ENCODE results near the gene PTPRS.

DNA sequence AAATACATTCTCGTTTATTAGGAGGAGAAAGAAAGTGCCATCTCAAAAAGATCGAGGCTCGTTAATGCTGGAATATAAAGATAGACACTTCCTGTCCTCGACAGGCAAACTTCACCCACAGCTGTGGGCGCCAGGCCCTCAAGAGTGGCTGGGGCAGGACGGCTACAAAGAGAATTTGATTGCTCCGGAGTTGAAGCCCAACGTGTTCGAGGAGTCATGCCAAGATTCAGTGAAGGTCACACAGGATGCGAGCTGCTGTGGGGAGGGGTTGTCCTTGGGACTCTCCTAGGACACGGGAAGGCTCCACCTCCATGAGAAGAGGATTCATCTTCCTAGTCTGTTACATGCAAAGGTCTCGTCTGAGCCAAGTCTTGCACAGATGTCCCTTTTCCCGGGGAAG, 16.3 kb upstream of the PTPRS start:
- TF ChIP-seq POLR2AphosphoS5 (IDR thresholded peaks at IDR 0.05), result no peak
- TF ChIP-seq, protein P1, sequence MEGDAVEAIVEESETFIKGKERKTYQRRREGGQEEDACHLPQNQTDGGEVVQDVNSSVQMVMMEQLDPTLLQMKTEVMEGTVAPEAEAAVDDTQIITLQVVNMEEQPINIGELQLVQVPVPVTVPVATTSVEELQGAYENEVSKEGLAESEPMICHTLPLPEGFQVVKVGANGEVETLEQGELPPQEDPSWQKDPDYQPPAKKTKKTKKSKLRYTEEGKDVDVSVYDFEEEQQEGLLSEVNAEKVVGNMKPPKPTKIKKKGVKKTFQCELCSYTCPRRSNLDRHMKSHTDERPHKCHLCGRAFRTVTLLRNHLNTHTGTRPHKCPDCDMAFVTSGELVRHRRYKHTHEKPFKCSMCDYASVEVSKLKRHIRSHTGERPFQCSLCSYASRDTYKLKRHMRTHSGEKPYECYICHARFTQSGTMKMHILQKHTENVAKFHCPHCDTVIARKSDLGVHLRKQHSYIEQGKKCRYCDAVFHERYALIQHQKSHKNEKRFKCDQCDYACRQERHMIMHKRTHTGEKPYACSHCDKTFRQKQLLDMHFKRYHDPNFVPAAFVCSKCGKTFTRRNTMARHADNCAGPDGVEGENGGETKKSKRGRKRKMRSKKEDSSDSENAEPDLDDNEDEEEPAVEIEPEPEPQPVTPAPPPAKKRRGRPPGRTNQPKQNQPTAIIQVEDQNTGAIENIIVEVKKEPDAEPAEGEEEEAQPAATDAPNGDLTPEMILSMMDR (IDR thresholded peaks at IDR 0.05), result no peak
- no peak for TF ChIP-seq POLR2A (IDR thresholded peaks at IDR 0.05)

Data from sigmoid colon (tissue), 4 donors.